Memory B cell (primary cell): ENCODE results near the gene UNC93B1.
"Not testable (repeated sequence)": the region's sequence is repeated elsewhere in the genome, so short reads cannot be mapped to it uniquely, and the experiment has no call there.

Experiments
- ATAC-seq: fragments of 150-1000 bp; cut with Tn5 transposase; 2 replicates; pipeline ENCODE4 v1.10.0; 2021; ENCODE audit warnings: low read depth, mild to moderate bottlenecking, moderate library complexity
- DNase-seq, 2 donors: peaks; one replicate each; pipeline ENCODE4 v3.0.0; 2022; ENCODE audit warnings: low spot score in 2 of 2
- H3K27ac Mint-ChIP-seq: one replicate; pipeline ENCODE4 v1.8.0; 2022; ENCODE audit warnings: mild to moderate bottlenecking, moderate library complexity, mixed read lengths
- H3K27me3 Mint-ChIP-seq: one replicate; pipeline ENCODE4 v1.8.0; 2022; ENCODE audit warnings: mixed read lengths
- H3K36me3 Mint-ChIP-seq: one replicate; pipeline ENCODE4 v1.8.0; 2022; ENCODE audit warnings: mild to moderate bottlenecking, mixed read lengths
- H3K4me1 Mint-ChIP-seq: one replicate; pipeline ENCODE4 v1.8.0; 2022; ENCODE audit warnings: mixed read lengths
- H3K4me3 Mint-ChIP-seq: one replicate; pipeline ENCODE4 v1.8.0; 2022; ENCODE audit warnings: mild to moderate bottlenecking, moderate library complexity, mixed read lengths
- H3K9me3 Mint-ChIP-seq: one replicate; pipeline ENCODE4 v1.8.0; 2022; ENCODE audit warnings: mixed read lengths

The UNC93B1 gene

DNA sequence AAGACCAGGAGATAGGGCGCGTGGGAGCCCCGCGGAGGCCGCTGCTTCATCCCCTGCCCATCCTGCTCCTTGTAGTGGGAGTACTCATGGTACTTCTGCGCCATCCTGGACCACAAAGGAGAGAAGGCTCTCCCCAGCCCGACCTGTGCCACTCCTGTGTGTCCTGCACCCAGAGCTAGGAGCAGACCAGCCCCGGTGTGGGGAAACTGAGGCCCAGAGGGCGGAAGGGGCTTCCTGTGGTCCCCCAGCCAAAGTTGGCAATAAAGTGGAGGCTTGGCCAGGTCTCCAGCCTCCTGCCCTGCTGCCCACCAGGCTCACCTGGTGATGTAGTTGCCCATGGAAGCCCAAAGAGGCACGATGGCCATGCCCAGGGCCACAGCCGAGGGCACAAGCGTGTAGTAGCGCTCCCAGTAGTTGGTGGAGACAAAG lies 4.7 kb downstream of the UNC93B1 start:
- no peak overlapping the region for H3K27ac Mint-ChIP-seq
- no peaks in the 10 kb centered on the region for H3K27me3 Mint-ChIP-seq
- DNase-seq = no peak
- peaks cover 39% of the 10 kb centered on the region for H3K4me1 Mint-ChIP-seq
- H3K9me3 Mint-ChIP-seq = no peaks in the 10 kb centered on the region
- no peak overlapping the region for H3K4me3 Mint-ChIP-seq
- peaks cover 22% of the 10 kb centered on the region for H3K36me3 Mint-ChIP-seq
- ATAC-seq = no peak

DNA sequence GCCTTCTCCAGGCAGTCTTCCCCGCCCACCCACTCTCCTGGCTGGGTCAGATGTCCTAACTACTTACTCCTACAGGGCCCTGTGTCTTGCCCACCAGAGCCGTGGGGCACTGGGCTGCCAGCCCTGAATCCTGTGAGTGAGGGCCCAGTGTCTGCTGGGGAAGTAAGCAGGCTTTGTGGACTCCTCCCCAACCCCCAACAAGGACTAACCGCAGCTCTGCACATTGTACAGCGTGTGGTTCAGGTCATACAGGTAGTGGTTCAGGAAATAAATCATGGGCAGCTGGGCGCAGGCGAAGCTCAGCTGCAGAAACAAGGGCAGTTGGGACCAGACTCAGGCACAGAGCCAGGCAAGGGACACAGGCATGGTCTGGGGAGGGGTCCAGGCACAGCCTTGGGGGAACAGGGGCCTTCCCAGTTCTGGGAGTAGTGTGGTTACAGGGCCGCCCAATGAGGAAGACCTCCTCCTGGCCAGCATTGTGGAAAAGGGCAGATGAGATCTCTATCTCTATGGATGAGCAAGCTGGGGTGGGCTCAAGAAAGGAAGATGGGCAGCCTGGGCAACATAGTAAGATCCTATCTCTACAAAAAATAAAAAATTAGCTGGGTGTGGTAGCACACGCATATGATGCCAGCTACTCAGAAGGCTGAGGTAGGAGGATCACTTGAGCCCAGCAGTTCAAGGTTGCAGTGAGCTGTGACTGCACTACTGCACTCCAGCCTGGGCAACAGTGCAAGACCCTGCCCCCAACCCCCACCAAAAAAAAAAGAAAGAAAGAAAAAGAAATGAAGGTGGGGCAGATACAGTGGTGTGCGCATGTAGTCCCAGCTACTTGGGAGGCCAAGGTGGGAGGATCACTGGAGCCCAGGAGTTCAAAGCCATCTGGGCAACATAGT lies 5.5 kb downstream of the UNC93B1 start:
- ATAC-seq = no peak
- no peak for DNase-seq
- Mint-ChIP-seq H3K4me1 (peaks cover 44% of the 10 kb centered on the region), H3K27ac (peak overlapping the region; percentile 50), H3K27me3 (no peaks in the 10 kb centered on the region), H3K9me3 (no peaks in the 10 kb centered on the region), H3K36me3 (peaks cover 24% of the 10 kb centered on the region), H3K4me3 (peak overlapping the region; percentile 35)

DNA sequence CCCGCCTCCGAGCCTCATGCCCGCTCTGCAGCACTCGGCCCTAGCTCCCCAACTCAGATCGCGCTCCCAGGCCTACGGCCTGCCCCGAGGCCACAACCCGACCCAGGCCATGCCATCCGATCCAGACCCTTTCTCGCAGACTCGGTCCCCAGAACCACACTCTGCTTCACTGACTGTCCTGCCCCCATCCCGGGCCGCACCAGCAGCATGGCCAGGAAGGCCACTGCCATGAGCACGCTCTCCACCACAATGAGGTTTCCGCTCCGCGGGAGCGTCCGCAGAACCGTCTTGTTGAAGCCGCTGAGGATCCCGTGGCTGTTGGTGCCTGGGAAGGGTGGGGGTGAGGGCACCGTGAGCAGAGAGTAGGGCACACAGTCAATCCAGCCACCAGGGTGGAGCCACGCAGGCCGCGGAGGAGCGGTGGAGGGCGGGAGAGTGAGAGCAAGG lies 6.4 kb downstream of the UNC93B1 start:
- H3K27me3 Mint-ChIP-seq = no peaks in the 10 kb centered on the region
- DNase-seq (no peak), ATAC-seq (no peak)
- H3K27ac Mint-ChIP-seq = no peak overlapping the region
- peaks cover 23% of the 10 kb centered on the region for H3K36me3 Mint-ChIP-seq
- peak overlapping the region; percentile 51 for H3K4me3 Mint-ChIP-seq
- H3K9me3 Mint-ChIP-seq = no peaks in the 10 kb centered on the region
- peaks cover 40% of the 10 kb centered on the region for H3K4me1 Mint-ChIP-seq

DNA sequence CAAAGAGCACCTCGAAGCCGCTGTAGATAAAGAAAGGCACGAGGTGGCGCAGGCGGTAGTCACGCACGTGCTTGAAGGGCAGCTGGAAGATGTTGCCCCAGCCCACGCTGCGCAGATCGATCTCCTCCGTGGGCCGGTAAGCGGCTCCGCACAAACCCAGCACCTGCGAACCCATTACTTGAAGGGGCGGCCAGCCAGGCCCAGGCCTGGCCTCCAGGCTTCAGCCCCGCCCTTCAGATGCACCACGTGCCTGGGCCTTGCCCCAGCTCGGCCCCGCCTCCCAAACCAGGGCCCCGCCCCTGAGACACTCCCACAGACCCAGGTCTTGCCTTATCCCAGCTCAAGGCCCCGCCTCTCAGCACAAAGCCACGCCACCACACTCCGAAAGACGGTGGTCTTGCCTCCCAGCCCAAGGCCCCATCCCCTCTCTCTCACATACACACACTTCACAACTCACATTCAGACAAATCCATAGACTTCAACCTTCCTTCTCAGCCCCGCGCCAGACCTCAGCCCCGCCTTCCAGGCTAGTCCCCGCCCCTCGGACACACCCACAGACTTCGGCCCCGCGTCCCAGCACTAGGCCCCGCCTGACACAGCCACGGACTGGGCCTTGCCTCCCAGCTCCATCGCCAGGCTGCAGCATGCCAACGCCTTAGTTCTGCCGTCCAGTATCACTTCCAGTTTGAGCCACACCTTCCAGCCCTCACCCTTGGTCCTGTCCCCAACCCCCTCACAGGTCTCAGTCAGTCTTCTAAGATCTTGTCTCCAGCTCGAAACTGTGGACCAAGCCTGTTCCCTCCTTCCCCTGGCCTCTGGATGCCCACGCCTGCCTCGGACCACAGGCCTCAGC lies 7.0 kb downstream of the UNC93B1 start:
- peak overlapping the region; percentile 3 for H3K27ac Mint-ChIP-seq
- peak overlapping the region; percentile 51 for H3K4me3 Mint-ChIP-seq
- peaks cover 25% of the 10 kb centered on the region for H3K36me3 Mint-ChIP-seq
- H3K27me3 Mint-ChIP-seq = no peaks in the 10 kb centered on the region
- DNase-seq = peak in 1 of 2 donors; percentile 56
- no peaks in the 10 kb centered on the region for H3K9me3 Mint-ChIP-seq
- peak; percentile 61 for ATAC-seq
- peaks cover 35% of the 10 kb centered on the region for H3K4me1 Mint-ChIP-seq

DNA sequence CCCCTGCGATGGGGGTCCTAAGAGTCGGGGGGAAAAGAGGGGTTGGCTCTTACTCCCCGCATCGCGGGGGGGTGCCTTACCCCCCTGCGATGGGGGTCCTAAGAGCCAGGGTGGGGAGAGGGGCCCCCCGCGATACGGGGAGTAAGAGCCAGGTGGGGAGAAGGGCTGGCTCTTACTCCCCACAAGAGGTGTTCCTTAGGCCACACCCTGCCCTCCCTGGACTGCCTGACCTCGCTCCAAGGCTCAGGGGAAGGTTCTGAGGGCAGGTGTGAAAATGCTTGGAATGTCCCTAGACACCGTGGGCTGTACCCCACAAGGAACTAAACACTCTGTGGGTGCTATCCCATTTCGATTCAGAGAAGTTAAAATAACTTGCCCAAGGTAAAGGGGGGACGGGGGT lies 7.8 kb downstream of the UNC93B1 start:
- DNase-seq (no peak), ATAC-seq (no peak)
- Mint-ChIP-seq H3K9me3 (no peaks in the 10 kb centered on the region), H3K27me3 (no peaks in the 10 kb centered on the region), H3K36me3 (peaks cover 26% of the 10 kb centered on the region), H3K4me3 (no peak overlapping the region), H3K4me1 (peaks cover 33% of the 10 kb centered on the region), H3K27ac (no peak overlapping the region)

DNA sequence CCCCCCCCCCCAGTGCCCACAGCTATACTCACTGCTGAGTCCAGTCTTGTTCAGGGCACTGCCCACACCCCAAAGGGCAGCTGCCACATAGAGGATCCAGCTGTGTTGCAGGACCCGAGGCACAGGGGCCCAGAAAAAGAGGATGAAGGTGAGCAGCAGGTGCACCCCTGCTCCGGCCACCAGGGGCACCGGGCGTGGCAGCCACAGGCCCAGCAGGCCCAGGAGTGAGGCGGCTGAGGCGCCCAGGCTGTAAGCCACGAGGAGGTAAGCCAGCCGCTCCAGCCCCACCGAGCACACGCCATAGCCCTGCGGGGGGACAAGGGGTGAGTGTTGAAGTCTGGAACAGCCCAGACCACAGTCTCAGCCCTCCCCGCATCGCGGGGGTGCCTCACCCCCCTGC lies 8.3 kb downstream of the UNC93B1 start:
- Mint-ChIP-seq H3K36me3 (peaks cover 29% of the 10 kb centered on the region), H3K4me1 (peaks cover 35% of the 10 kb centered on the region)
- not testable (repeated sequence) for H3K9me3 Mint-ChIP-seq, ATAC-seq, H3K4me3 Mint-ChIP-seq, H3K27ac Mint-ChIP-seq, H3K27me3 Mint-ChIP-seq, DNase-seq

DNA sequence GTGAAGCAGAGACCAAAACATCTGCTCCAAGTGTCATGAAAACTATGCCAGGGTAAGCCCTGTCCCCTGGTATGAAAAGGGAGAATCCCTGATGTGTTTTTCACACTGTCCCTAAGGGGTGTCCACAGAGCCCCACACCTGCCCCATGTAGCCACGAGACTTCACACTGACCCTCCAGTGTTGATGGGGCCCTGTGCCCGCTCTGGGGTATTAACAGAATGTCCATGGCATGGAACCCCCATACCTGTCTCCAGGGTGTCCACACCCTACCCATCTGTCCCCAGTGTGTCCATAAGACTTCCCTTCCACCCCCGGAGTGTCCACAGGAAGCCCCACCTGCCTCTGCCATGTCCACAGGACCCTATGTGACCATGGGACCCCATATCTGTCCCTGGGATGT lies 8.8 kb downstream of the UNC93B1 start:
- DNase-seq, H3K4me3 Mint-ChIP-seq, H3K27me3 Mint-ChIP-seq, H3K9me3 Mint-ChIP-seq, H3K27ac Mint-ChIP-seq, ATAC-seq: not testable (repeated sequence)
- Mint-ChIP-seq H3K36me3 (peaks cover 29% of the 10 kb centered on the region), H3K4me1 (peaks cover 35% of the 10 kb centered on the region)

DNA sequence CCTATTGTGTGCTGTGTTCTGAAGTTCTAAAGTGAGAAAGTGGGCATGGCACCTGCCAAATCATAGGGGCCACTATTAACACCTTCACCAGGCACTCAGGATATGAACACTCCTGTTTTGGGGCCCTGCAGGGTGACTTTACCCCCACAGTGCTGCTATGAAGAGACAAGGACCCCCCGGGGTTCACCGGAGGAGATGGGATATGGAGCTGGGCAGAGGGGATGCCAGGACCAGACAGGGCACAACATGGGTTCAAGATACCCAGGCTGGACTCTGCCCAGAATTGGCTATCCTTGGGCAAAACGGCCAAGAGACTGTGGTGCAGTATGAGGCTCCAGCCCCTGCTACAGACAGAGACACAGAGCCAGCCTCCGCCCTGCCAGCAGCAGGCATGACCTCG lies 9.5 kb downstream of the UNC93B1 start:
- Mint-ChIP-seq H3K36me3 (peaks cover 30% of the 10 kb centered on the region), H3K27ac (peak overlapping the region; percentile 62), H3K4me1 (peaks cover 35% of the 10 kb centered on the region)
- not testable (repeated sequence) for H3K27me3 Mint-ChIP-seq, H3K4me3 Mint-ChIP-seq, ATAC-seq, H3K9me3 Mint-ChIP-seq, DNase-seq

DNA sequence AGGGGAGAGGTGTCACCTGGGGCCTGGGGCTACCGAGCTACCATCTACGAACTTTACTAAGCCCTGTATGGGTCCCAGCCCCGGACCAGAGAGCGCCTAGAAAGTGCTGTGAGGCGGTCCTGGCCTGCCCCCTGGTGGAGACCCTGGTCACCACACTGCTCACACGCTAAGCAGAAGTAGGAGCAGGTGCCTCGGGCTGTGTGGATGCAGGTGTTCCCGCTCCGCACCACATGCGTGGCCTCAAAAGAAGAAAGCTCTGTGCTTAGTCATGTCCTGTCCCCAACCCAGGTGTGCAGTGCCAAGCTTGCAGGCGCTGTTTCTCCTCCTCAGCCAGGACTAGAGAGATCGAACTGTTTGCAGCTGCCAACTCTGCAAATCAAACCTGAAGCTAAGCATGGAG lies 10.1 kb downstream of the UNC93B1 start:
- not testable (repeated sequence) for H3K27me3 Mint-ChIP-seq, H3K9me3 Mint-ChIP-seq
- Mint-ChIP-seq H3K4me3 (peak overlapping the region; percentile 51), H3K36me3 (peaks cover 30% of the 10 kb centered on the region), H3K4me1 (peaks cover 35% of the 10 kb centered on the region), H3K27ac (peak overlapping the region; percentile 62)
- DNase-seq (peak; percentile 60 to 62), ATAC-seq (peak; percentile 79)

DNA sequence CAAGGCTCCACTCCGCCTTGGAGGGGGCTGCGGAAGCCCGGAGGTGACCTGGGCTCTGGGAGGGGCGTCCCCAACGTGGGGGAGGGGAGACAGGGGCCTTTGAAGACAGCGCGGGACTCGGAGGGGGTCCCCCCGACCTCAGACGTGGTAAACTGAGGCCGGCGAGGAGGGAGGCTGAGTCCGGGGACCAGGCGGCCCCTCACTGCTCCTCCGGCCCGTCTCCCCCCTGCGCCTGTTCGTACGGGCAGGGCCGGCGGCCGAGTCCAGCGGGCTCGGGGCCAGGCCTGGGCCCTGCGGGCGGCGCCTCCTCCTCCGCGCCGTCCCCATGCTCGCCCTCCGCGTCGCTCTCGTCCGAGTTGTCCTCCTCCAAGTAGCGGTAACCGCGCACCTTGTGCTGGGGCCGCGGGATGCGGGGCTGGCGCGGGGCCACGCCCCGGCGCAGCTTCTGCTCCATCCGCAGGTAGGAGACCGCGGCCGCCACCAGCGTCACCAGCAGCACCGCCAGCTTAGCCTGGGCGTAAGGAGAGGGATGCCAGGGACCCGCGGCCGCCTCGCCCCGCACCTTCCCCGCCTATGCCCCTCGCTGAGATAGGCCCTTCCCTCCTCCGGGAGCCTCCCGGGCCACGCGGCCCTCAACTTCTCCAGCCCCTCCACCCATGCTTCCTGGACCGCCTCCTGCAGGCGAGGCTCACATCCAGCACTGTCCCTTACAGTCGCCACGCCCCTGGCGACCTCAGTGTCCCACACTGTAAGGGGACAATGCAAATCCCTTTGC lies 12.4 kb downstream of the UNC93B1 start:
- H3K27ac Mint-ChIP-seq, ATAC-seq, H3K9me3 Mint-ChIP-seq, H3K27me3 Mint-ChIP-seq, DNase-seq: not testable (repeated sequence)
- peaks cover 21% of the 10 kb centered on the region for H3K4me1 Mint-ChIP-seq
- peak overlapping the region; percentile 19 for H3K4me3 Mint-ChIP-seq
- H3K36me3 Mint-ChIP-seq = peaks cover 15% of the 10 kb centered on the region

DNA sequence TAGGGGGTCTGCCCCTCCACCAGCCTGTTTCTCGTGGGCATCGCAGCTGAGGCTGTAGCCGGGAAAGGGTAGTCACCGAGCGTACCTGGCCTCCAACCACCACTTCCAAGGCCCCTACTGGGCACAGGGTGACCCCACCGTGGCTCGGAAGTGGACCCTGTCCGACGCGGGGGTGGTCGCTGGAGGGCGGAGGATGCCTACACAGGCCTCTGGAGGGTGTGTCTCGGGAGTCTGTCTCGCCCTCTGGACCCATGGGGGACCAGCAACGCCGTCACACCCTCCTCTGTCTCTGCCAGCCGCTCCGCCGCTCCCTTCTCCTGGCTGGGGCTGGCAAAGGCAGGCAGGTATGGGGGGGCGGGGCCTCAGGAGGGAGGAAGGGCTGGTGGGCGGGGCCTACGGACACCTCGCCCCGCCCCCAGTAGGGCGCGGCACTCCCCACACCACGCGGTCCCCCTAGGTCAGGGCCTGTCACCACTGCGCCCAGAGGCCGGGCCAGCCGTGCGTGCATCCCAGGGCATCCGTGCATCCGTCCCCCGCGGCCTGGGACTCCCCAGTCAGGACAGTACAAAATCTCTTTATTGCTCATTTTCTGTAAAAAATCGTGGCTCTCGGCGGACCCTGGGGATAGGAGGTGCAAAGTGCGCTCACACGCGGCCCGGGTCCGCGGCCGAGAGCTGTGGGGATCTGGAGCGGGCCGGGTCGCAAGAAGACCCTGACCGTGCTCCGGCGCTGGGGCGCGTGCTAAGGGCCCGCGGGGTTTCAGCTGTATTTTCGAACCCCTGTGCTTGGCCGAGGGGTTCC lies 13.2 kb downstream of the UNC93B1 start:
- not testable (repeated sequence) for DNase-seq, H3K27me3 Mint-ChIP-seq, H3K4me3 Mint-ChIP-seq, H3K9me3 Mint-ChIP-seq, H3K27ac Mint-ChIP-seq, ATAC-seq
- H3K4me1 Mint-ChIP-seq = peaks cover 19% of the 10 kb centered on the region
- H3K36me3 Mint-ChIP-seq = peaks cover 13% of the 10 kb centered on the region

DNA sequence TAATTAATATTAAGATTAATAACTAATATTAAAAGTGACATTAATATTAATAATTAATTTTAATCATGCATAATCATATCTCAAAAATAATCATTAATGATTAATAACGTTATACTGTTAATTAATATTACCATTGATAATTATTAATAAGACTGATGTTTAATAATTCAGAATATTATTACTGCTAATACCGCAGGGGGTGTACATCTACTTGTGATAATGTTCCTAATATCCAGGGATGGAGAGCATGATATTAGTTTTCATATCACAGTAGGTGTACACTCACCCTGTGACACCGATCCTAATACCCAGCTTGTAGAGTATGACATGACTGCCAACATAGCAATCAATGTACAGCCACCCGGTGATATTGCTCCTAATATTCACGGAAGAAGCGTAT lies 18.6 kb downstream of the UNC93B1 start:
- not testable (repeated sequence) for H3K9me3 Mint-ChIP-seq, DNase-seq, H3K4me3 Mint-ChIP-seq, H3K27me3 Mint-ChIP-seq, H3K4me1 Mint-ChIP-seq, H3K36me3 Mint-ChIP-seq, ATAC-seq, H3K27ac Mint-ChIP-seq

DNA sequence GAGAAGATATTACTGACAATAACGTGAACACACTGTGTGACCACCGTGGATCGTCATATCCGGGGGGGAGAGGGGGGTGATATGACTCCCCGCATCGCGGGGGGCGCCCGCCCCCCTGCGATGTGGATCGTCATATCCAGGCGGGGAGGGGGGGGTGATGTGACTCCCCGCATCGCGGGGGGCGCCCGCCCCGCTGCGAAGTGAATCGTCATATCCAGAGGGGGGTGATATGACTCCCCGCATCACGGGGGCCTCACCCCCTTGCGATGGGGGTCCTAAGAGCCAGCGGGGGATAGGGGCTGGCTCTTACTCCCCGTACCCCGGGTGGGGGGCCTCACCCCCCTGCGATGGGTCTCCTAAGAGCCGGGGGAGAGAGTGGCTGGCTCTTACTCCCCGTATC lies 19.9 kb downstream of the UNC93B1 start:
- DNase-seq (no peak), ATAC-seq (no peak)
- Mint-ChIP-seq H3K36me3 (no peaks in the 10 kb centered on the region), H3K9me3 (no peaks in the 10 kb centered on the region), H3K4me1 (peaks cover 4% of the 10 kb centered on the region), H3K4me3 (no peak overlapping the region), H3K27ac (no peak overlapping the region), H3K27me3 (peaks cover 2% of the 10 kb centered on the region)
